ENCODE data around the gene SLX9.

Gene SLX9

GRCh38 chr21:44984792-44985440 lies 45.1 kb downstream of the SLX9 start:
- Histone ChIP-seq H3K4me1 (ENCODE audit: control insufficient read depth, low read length) (no peaks in the 10 kb centered on the region), H3K27ac (ENCODE audit: low read depth, low read length) (no peak overlapping the region), H3K79me2 (ENCODE audit: control insufficient read depth, low read length) (no peaks in the 10 kb centered on the region), H3K9me3 (ENCODE audit: control insufficient read depth, insufficient read depth, low read length) (no peaks in the 10 kb centered on the region), H3K36me3 (ENCODE audit: control insufficient read depth, low read length) (no peaks in the 10 kb centered on the region), H3F3A (ENCODE audit: control insufficient read depth, insufficient read depth) (no peaks in the 10 kb centered on the region), H3K9me2 (replicated peaks; ENCODE audit: control insufficient read depth, low read length) (no peaks in the 10 kb centered on the region), H4K20me1 (ENCODE audit: control insufficient read depth, insufficient read depth, low read depth, low read length) (no peaks in the 10 kb centered on the region), H3K27me3 (ENCODE audit: control insufficient read depth, low read length) (no peaks in the 10 kb centered on the region), H3K4me2 (ENCODE audit: low read length) (no peak overlapping the region), H3K4me3 (ENCODE audit: low read length) (no peak overlapping the region)
- TF ChIP-seq EZH2phosphoT487 (IDR thresholded peaks at IDR 0.05; ENCODE audit: borderline replicate concordance, low read length) (no peak), CTCF (IDR thresholded peaks at IDR 0.05; ENCODE audit: low read depth, low read length, poor library complexity, severe bottlenecking) (no peak)

- Histone ChIP-seq H3K4me1 (ENCODE audit: control insufficient read depth, low read length) (no peaks in the 10 kb centered on the region), H3K36me3 (ENCODE audit: control insufficient read depth, low read length) (no peaks in the 10 kb centered on the region), H3F3A (ENCODE audit: control insufficient read depth, insufficient read depth) (no peaks in the 10 kb centered on the region), H4K20me1 (ENCODE audit: control insufficient read depth, insufficient read depth, low read depth, low read length) (no peaks in the 10 kb centered on the region), H3K4me3 (ENCODE audit: low read length) (no peak overlapping the region), H3K27me3 (ENCODE audit: control insufficient read depth, low read length) (no peaks in the 10 kb centered on the region), H3K9me2 (replicated peaks; ENCODE audit: control insufficient read depth, low read length) (no peaks in the 10 kb centered on the region), H3K79me2 (ENCODE audit: control insufficient read depth, low read length) (no peaks in the 10 kb centered on the region), H3K4me2 (ENCODE audit: low read length) (no peak overlapping the region), H3K27ac (ENCODE audit: low read depth, low read length) (no peak overlapping the region), H3K9me3 (ENCODE audit: control insufficient read depth, insufficient read depth, low read length) (no peaks in the 10 kb centered on the region)
- TF ChIP-seq EZH2phosphoT487 (IDR thresholded peaks at IDR 0.05; ENCODE audit: borderline replicate concordance, low read length), result no peak
- no peak for TF ChIP-seq CTCF (IDR thresholded peaks at IDR 0.05; ENCODE audit: low read depth, low read length, poor library complexity, severe bottlenecking)
Measured at GRCh38 chr21:44985441-44986401, 45.9 kb downstream of the SLX9 start.

GRCh38 chr21:44986471-44987291 lies 46.9 kb downstream of the SLX9 start:
- Histone ChIP-seq H3K27me3 (ENCODE audit: control insufficient read depth, low read length) (no peaks in the 10 kb centered on the region), H3K36me3 (ENCODE audit: control insufficient read depth, low read length) (no peaks in the 10 kb centered on the region), H3K79me2 (ENCODE audit: control insufficient read depth, low read length) (no peaks in the 10 kb centered on the region), H3K9me2 (replicated peaks; ENCODE audit: control insufficient read depth, low read length) (no peaks in the 10 kb centered on the region), H3F3A (ENCODE audit: control insufficient read depth, insufficient read depth) (no peaks in the 10 kb centered on the region), H3K27ac (ENCODE audit: low read depth, low read length) (no peak overlapping the region), H3K4me2 (ENCODE audit: low read length) (no peak overlapping the region), H3K9me3 (ENCODE audit: control insufficient read depth, insufficient read depth, low read length) (no peaks in the 10 kb centered on the region), H4K20me1 (ENCODE audit: control insufficient read depth, insufficient read depth, low read depth, low read length) (no peaks in the 10 kb centered on the region), H3K4me1 (ENCODE audit: control insufficient read depth, low read length) (no peaks in the 10 kb centered on the region), H3K4me3 (ENCODE audit: low read length) (no peak overlapping the region)
- TF ChIP-seq EZH2phosphoT487 (IDR thresholded peaks at IDR 0.05; ENCODE audit: borderline replicate concordance, low read length) (no peak), CTCF (IDR thresholded peaks at IDR 0.05; ENCODE audit: low read depth, low read length, poor library complexity, severe bottlenecking) (no peak)
